Epithelial cell of esophagus (primary cell): ENCODE measurements around the gene DCAF6.
A peak's percentile ranks its signal among the peaks of the same experiment; 100 is the strongest.

Source experiments
- DNase-seq: peaks from one replicate; pipeline ENCODE4 v3.0.0; 2010; ENCODE audit warnings: low read depth
- H3K4me3 ChIP-seq: 2 replicates; pipeline ENCODE4 v1.5.1; 2011; ENCODE audit warnings: mild to moderate bottlenecking, low read length, control low read depth
- TF ChIP-seq, protein P1 (sequence below): IDR thresholded peaks from 2 replicates; pipeline ENCODE4 v1.5.1; 2011; ENCODE audit warnings: low read depth, mild to moderate bottlenecking, low read length, control low read depth, inconsistent platforms; ENCODE audit not compliant: insufficient read depth; ENCODE audit errors: missing control alignments

The DCAF6 gene

DNA sequence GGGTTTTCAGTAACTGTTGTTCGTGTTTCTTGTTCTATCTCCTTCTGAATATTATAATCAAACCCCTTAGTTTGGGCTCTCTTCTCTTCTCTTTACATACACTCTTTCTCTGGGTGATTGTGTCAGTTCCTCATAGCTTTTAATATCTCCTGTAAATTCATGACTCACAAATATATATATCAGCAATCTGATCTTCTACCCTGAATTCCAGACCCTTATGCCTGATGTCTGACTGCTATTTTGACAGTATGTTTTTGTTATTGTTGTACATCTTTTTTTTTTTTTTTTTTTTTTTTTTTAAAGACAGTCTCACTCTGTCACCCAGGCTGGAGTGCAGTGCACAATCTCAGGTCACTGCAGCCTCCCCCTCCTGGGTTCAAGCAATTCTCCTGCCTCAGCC, 71.2 kb downstream of the DCAF6 start:
- TF ChIP-seq, protein P1, sequence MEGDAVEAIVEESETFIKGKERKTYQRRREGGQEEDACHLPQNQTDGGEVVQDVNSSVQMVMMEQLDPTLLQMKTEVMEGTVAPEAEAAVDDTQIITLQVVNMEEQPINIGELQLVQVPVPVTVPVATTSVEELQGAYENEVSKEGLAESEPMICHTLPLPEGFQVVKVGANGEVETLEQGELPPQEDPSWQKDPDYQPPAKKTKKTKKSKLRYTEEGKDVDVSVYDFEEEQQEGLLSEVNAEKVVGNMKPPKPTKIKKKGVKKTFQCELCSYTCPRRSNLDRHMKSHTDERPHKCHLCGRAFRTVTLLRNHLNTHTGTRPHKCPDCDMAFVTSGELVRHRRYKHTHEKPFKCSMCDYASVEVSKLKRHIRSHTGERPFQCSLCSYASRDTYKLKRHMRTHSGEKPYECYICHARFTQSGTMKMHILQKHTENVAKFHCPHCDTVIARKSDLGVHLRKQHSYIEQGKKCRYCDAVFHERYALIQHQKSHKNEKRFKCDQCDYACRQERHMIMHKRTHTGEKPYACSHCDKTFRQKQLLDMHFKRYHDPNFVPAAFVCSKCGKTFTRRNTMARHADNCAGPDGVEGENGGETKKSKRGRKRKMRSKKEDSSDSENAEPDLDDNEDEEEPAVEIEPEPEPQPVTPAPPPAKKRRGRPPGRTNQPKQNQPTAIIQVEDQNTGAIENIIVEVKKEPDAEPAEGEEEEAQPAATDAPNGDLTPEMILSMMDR: no peak
- DNase-seq: no peak
- no peak overlapping the region for H3K4me3 ChIP-seq

DNA sequence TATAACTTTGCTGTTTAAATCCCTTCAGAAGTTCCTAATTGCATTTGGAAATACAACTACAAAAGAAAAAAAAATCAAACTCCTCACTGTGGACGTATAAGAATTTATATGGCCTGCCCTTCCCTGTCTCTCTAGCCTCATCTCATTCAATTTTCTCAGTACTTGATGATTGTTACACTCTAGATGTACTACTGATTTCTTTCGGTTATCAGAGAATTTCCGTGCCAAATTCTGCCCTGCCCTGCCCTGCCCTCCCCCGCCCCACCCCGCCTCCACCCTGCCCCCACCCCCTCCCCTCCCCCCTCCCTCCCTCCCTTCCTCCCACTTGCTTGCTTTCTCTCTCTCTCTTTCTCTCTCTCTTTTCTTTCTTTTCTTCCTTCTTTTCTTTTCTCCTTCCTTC, 72.1 kb downstream of the DCAF6 start:
- TF ChIP-seq, protein P1: no peak
- no peak for DNase-seq
- no peak overlapping the region for H3K4me3 ChIP-seq

DNA sequence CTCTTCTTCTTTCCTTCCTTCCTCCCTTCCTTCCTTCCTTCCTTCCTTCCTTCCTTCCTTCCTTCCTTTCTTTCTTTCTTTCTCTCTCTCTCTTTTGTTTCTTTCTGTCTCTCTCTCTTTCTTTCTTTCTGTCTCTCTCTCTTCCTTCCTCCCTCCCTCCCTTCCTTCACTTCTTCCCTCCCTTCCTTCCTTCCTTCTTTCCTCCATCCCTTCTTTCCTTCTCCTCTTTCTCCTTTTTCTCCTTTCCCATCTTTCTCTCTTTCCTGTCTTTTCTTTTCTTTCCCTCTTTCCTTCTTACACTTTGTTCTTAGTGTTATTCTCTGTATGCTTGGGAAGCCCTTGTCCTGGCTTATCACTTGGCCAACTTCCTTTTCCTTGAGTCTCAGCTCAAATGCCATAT, 72.8 kb downstream of the DCAF6 start:
- H3K4me3 ChIP-seq: no peak overlapping the region
- TF ChIP-seq, protein P1: no peak
- DNase-seq: no peak

DNA sequence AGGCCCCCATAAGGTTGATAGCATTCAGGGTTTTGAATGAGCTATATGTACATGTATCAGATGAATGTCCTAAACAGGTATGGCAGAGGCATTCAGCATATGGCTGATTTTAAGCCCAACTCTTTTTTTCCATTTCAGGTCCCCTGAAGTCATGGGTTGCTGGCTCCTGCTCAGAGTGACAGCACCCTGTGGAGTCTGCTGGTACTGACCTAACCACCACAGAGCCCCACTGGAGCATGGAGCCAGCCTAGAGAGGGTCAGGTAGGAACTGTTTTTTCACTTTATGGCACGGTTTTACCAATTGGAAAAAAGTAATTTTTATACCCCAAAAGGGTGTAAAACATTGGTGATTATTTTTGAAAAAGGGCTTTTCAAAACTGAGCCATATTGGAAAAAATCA, 82.9 kb downstream of the DCAF6 start:
- DNase-seq: no peak
- TF ChIP-seq, protein P1: peak; percentile 4
- H3K4me3 ChIP-seq: no peak overlapping the region

DNA sequence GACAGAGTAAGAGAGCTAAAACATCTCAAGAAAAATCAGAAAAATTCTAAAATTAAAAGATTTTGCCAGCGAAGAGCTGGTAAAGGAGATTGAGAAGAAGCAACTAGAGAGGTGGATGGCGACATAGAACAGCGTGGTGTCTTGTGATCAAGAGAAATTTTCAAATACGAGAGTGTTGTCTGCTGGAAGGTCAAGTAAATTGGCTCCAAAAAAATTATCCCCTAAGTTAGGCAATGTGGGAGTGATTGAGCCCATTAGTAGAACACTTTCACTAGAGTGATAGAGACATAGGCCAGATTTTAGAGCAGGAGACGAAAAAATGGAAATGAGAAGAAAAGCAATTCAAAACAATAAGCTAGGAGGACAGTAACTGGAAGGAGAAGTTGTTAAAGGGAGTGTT, 94.7 kb downstream of the DCAF6 start:
- H3K4me3 ChIP-seq: no peak overlapping the region
- TF ChIP-seq, protein P1: no peak
- DNase-seq: no peak

DNA sequence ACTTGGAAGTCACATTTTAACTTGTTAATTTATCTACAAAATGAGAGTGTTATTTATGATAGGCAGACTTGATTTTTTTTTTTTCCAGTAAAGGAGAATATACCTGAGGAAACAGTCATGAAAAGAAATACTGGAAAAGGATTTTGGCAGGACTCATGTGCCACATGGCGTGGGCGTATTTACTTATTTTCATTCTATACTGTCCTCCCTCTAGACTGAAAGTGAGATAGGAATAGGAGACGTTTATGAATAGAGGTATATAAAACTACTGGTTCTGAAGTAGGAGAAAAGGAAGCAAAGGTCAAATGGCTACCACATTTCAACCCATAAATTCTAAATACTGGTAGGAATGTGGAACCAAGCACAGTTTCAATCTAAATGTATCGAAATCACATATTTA, 95.1 kb downstream of the DCAF6 start:
- DNase-seq: no peak
- H3K4me3 ChIP-seq: no peak overlapping the region
- TF ChIP-seq, protein P1: no peak

DNA sequence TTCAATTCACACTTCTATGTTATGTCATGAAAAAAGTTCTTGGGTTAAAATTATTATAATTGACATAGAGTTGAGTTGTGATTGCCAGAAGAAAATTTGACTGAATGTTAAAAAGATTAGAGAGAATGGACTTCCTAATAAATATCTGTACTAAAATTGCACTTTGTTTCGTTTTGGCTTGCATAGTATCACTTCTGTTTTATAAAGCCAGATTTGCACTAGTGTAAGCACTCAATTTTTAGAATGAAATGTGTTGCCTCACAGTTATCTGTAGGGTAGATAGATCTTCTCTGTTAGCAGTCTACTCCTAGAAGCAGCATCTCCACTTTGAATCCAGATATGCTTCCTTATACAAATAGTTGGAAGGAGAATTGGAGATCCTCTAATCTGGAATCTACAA, 95.5 kb downstream of the DCAF6 start:
- TF ChIP-seq, protein P1: no peak
- H3K4me3 ChIP-seq: no peak overlapping the region
- DNase-seq: no peak
